Prostate gland (tissue), 2 donors: Measurements from ENCODE around the gene IQSEC3. TPM values are rescaled to one million over a fixed set of nuclear protein-coding genes. Genes with fewer than 3 reads are reported as not detected.

Experiments
- DNase-seq: peaks from one replicate; pipeline ENCODE4 v3.0.0-alpha.2; 2019; ENCODE audit warnings: low spot score
- H3K27ac ChIP-seq, 2 donors: fragments of 200-600 bp; sonication (generic); 2 replicates each; pipeline ENCODE4 v1.5.1; 2017 to 2019
- H3K27me3 ChIP-seq: fragments of 200-600 bp; sonication (generic); replicated peaks from 2 replicates; pipeline ENCODE4 v1.5.1; 2019; ENCODE audit not compliant: insufficient read depth
- H3K36me3 ChIP-seq, 2 donors: fragments of 200-600 bp; sonication (generic); 1 replicate in 1 of 2; 2 replicates in 1 of 2; pipeline versions ENCODE4 v1.5.1 to v1.8.1; 2017 to 2019
- H3K4me1 ChIP-seq: fragments of 200-600 bp; sonication (generic); replicated peaks from 2 replicates; pipeline ENCODE4 v1.5.1; 2019
- H3K4me3 ChIP-seq, 2 donors: fragments of 200-600 bp; sonication (generic); 2 replicates each; pipeline ENCODE4 v1.5.1; 2017 to 2019
- H3K9me3 ChIP-seq: fragments of 200-600 bp; sonication (generic); 2 replicates; pipeline ENCODE4 v1.5.1; 2017
- POLR2A ChIP-seq: fragments of 450-650 bp; IDR thresholded peaks from one replicate; pipeline ENCODE4 v1.6.1; 2016; ENCODE audit warnings: antibody characterized with exemption, mild to moderate bottlenecking
- POLR2AphosphoS5 ChIP-seq: sonication (generic); formaldehyde crosslinking; IDR thresholded peaks from one replicate; pipeline ENCODE4 v1.6.1; 2017; ENCODE audit warnings: antibody characterized with exemption
- WGBS: methylation state at CpG from one replicate; pipeline ENCODE4 v1.1.5; 2018; 5-methylcytosine and 5-hydroxymethylcytosine counted together
- intact Hi-C: fragments of 100-400 bp; cut with DNase I; formaldehyde crosslinking; loops from one replicate; pipeline ENCODE4 v1.14.2; 2022
- total RNA-seq, 2 donors: library from RNA; depleted of rRNA; stranded (reverse); fragments of >200 nt; gene quantifications; one replicate each; pipeline ENCODE4 v1.1.0, GENCODE V29; 2016
- TF ChIP-seq, protein P1 (sequence below), 4 experiments: fragments of 200-600 bp in 2 of 4; fragments of 450-650 bp in 2 of 4; sonication (generic) in 2 of 4; IDR thresholded peaks; 1 replicate in 3 of 4; 2 replicates in 1 of 4; pipeline ENCODE4 v1.5.1; 2016 to 2019; ENCODE audit warnings: antibody characterized with exemption in 4 of 4, mild to moderate bottlenecking in 2 of 4, moderate library complexity in 2 of 4

Gene IQSEC3
- total RNA-seq, 2 donors from 2014 or later, result 0.14 to 2.6 TPM

DNA sequence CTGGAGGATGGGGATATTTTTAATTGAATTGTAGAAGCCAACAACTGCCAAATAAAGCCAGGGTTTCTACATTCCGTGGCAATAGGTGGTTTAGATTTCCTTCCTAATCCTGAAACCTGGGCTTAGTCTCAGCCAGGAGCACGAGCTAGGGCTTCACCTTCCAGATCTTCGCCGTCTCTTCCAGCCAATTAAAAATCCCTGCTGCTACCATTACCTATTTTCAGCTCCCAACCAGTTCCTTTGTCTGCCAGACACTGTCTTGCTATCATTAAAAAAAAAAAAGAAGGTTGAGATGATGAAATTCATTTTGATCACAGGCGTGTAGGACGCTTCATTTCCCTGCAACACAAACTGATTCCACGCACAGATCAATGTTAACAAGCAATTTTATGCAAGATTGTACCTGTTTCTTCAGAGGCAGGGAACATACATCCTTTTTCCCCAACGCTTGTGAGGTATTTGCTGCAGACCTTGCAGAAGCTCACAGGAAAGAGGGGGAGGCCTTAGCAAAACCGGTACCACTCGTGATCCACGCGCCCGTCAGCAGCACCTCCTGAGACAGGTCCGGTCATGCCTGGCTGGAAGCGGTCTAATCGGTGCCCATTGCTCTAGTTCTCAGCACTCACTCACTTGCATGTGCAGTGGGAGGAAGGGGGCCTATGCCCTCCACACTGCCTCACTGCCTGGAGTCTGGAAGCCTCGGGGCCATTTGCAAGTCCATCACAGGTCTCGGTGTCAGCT lies 82.3 kb downstream of the IQSEC3 start:
- WGBS, result 54% methylated on average over 18 of the region's 18 CpGs
- intact Hi-C loops, result no loop called here
- DNase-seq, result no peak
- no peak overlapping the region for H3K4me3 ChIP-seq
- no peak overlapping the region for H3K27ac ChIP-seq
- TF ChIP-seq POLR2AphosphoS5, result no peak
- TF ChIP-seq, protein P1, sequence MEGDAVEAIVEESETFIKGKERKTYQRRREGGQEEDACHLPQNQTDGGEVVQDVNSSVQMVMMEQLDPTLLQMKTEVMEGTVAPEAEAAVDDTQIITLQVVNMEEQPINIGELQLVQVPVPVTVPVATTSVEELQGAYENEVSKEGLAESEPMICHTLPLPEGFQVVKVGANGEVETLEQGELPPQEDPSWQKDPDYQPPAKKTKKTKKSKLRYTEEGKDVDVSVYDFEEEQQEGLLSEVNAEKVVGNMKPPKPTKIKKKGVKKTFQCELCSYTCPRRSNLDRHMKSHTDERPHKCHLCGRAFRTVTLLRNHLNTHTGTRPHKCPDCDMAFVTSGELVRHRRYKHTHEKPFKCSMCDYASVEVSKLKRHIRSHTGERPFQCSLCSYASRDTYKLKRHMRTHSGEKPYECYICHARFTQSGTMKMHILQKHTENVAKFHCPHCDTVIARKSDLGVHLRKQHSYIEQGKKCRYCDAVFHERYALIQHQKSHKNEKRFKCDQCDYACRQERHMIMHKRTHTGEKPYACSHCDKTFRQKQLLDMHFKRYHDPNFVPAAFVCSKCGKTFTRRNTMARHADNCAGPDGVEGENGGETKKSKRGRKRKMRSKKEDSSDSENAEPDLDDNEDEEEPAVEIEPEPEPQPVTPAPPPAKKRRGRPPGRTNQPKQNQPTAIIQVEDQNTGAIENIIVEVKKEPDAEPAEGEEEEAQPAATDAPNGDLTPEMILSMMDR (IDR thresholded peaks at IDR 0.05), result no peak
- no peaks in the 10 kb centered on the region for H3K9me3 ChIP-seq
- H3K27me3 ChIP-seq, result no peaks in the 10 kb centered on the region
- no peaks in the 10 kb centered on the region for H3K36me3 ChIP-seq
- H3K4me1 ChIP-seq, result no peaks in the 10 kb centered on the region

DNA sequence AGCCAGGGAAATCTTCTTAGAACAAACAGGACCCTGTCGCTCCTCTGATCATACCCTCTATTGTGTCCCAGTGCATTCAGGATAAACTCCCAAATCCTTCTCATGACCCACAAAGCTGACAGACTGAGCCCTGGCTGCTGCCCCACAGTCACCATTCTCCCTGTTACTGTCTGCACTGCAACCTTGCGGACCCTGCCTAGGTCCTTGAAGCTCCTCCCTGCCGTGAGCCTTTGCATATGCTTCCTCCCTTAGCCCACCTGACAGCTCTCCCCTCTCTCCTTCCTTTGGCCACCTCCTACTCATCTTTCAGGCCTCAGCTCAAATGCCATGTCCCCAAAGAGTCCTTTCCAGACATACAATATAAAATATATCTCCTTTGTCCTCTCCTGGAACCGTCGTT lies 85.0 kb downstream of the IQSEC3 start:
- intact Hi-C loops, result no loop called here
- no peak overlapping the region for H3K4me3 ChIP-seq
- H3K36me3 ChIP-seq, result no peaks in the 10 kb centered on the region
- TF ChIP-seq POLR2AphosphoS5 (no peak), POLR2A (no peak)
- TF ChIP-seq, protein P1 (IDR thresholded peaks at IDR 0.05), result no peak
- no peak for DNase-seq
- no peaks in the 10 kb centered on the region for H3K9me3 ChIP-seq
- no peaks in the 10 kb centered on the region for H3K4me1 ChIP-seq
- no peak overlapping the region for H3K27ac ChIP-seq
- no peaks in the 10 kb centered on the region for H3K27me3 ChIP-seq
- whole genome bisulfite sequencing, result 83% methylated on average over 5 of the region's 5 CpGs

DNA sequence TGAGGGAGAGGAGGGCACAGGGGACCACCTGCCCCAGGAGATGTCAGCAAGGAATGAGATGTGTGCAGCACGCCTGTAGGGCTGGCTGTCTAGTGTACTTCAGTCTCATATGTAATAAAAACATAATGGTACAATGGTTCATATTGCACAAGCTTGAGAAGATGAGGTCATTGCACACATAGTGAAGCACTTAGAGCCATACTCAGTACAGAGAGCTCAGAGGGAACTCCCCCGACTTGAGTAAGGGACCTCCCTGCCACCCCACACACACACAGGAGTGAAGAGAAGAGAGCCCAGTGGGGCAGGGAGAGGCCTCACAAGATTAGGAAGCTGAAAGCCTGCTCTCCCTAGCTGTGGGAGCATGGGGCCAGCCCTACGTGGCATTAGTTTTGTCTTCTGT lies 85.9 kb downstream of the IQSEC3 start:
- intact Hi-C loops, result no loop called here
- no peaks in the 10 kb centered on the region for H3K4me1 ChIP-seq
- H3K27me3 ChIP-seq, result no peaks in the 10 kb centered on the region
- TF ChIP-seq POLR2AphosphoS5, result no peak
- TF ChIP-seq, protein P1 (IDR thresholded peaks at IDR 0.05), result no peak
- TF ChIP-seq POLR2A, result no peak
- DNase-seq, result no peak
- no peaks in the 10 kb centered on the region for H3K36me3 ChIP-seq
- no peak overlapping the region for H3K27ac ChIP-seq
- H3K4me3 ChIP-seq, result no peak overlapping the region
- no peaks in the 10 kb centered on the region for H3K9me3 ChIP-seq
- WGBS, result 61% methylated on average over 3 of the region's 3 CpGs

DNA sequence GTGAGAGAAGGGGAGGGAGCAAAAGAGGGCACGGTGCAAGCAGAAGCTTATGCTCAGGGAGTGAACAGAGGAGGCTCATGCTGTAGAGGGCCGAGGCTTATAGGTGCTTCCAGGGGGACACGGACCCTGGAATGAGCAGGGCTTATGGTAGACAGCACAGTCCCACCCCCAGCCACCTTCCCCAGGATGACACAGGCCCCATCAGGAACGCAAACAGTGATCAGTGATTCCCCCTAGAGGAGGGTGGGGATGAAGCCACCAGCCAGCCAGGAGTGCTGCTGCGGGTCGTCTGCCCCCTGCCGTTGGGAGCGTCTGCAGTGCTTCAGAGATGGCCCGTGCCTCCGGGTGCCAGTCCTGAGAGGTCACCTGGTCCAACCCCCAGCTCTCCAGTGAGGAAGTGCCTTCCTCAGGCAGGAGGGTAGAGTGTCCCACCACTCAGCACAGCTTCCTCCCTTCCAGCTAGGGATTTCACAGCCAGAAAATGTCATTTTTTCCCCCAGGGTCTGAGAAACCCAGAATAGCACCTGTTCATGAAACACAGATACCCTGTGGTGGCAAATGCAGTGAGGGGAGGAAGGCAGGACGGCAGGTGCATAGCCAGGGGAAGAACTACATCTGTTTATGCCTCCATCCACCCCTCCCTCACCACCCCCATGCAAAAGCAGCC lies 86.6 kb downstream of the IQSEC3 start:
- Histone ChIP-seq H3K4me3 (no peak overlapping the region), H3K9me3 (no peaks in the 10 kb centered on the region), H3K36me3 (no peaks in the 10 kb centered on the region), H3K27ac (no peak overlapping the region), H3K27me3 (no peaks in the 10 kb centered on the region), H3K4me1 (no peaks in the 10 kb centered on the region)
- WGBS, result 24% methylated on average over 8 of the region's 11 CpGs
- intact Hi-C loops, result no loop called here
- DNase-seq, result peak; percentile 35
- no peak for TF ChIP-seq POLR2A
- TF ChIP-seq, protein P1 (IDR thresholded peaks at IDR 0.05), result peak in 3 of 4 experiments; percentile 43 to 68 (median 48)

DNA sequence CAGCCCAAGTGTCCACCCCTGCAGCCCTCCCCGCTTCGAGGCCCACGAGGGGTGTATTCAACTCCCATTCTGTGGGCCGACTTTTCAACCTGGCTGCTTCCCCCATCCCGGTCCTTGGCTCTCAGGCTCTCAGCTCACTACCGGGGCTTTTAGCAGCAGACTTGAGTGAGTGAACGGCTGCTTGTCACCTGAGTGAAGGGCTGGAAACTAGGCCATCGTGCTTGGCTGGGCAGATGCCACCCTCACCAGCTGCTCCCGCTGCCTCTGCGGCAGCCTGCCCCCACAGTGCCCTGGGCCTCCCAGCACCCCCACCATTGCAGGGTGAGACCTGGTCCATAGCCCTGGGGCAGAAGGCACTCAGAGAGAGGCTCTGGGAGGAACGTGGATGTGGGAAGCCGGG lies 87.5 kb downstream of the IQSEC3 start:
- Histone ChIP-seq H3K36me3 (no peaks in the 10 kb centered on the region), H3K27me3 (no peaks in the 10 kb centered on the region), H3K4me3 (no peak overlapping the region), H3K27ac (no peak overlapping the region), H3K4me1 (no peaks in the 10 kb centered on the region), H3K9me3 (no peaks in the 10 kb centered on the region)
- DNase-seq, result no peak
- TF ChIP-seq POLR2AphosphoS5 (no peak), POLR2A (no peak)
- TF ChIP-seq, protein P1 (IDR thresholded peaks at IDR 0.05), result no peak
- intact Hi-C loops, result no loop called here
- WGBS, result 83% methylated on average over 12 of the region's 12 CpGs
